Kidney (tissue), 14 donors: ENCODE data around the gene PDE9A. TPM values are rescaled to one million over a fixed set of nuclear protein-coding genes. Genes with fewer than 3 reads are reported as not detected.

Experiments used
- DNase-seq, 5 donors: peaks; one replicate each; pipeline ENCODE4 v3.0.0-alpha.2; 2013 to 2020
- FAIRE-seq: peaks from 2 replicates; lab custom pipeline; 2012; peaks lifted over from hg19 to GRCh38; lab: Jason Lieb, UNC
- H3K27ac ChIP-seq, 2 donors: one replicate each; pipeline ENCODE4 v1.7.0; 2013; ENCODE audit warnings: low read depth in 2 of 2, low read length in 2 of 2, inconsistent platforms in 1 of 2
- H3K27me3 ChIP-seq: one replicate; pipeline ENCODE4 v1.7.1; 2013; ENCODE audit warnings: low read length, inconsistent platforms; ENCODE audit not compliant: control insufficient read depth, insufficient read depth
- H3K36me3 ChIP-seq, 3 donors: one replicate each; pipeline versions ENCODE4 v1.7.0 to v1.7.1; 2013; ENCODE audit warnings: low read length in 3 of 3, control low read depth in 1 of 3, inconsistent platforms in 1 of 3; ENCODE audit not compliant: insufficient read depth in 3 of 3, control insufficient read depth in 2 of 3
- H3K4me1 ChIP-seq, 3 donors: one replicate each; pipeline versions ENCODE4 v1.7.0 to v1.7.1; 2013; ENCODE audit warnings: low read length in 3 of 3, inconsistent platforms in 1 of 3, low read depth in 1 of 3; ENCODE audit not compliant: control insufficient read depth in 2 of 3, insufficient read depth in 2 of 3
- H3K4me3 ChIP-seq, 3 donors: one replicate each; pipeline versions ENCODE4 v1.7.0 to v1.8.1; 2013; ENCODE audit warnings: low read length in 3 of 3, control low read depth in 1 of 3, inconsistent platforms in 1 of 3
- H3K9ac ChIP-seq, 3 donors: one replicate each; pipeline versions ENCODE4 v1.7.0 to v1.7.1; 2013; ENCODE audit warnings: low read length in 3 of 3, control low read depth in 1 of 3, inconsistent platforms in 1 of 3
- H3K9me3 ChIP-seq, 3 donors: one replicate each; pipeline versions ENCODE4 v1.7.0 to v1.7.1; 2013; ENCODE audit warnings: low read length in 3 of 3, control low read depth in 1 of 3, inconsistent platforms in 1 of 3; ENCODE audit not compliant: control insufficient read depth in 2 of 3, insufficient read depth in 1 of 3
- intact Hi-C: fragments of 100-400 bp; cut with DNase I; formaldehyde crosslinking; loops from one replicate; pipeline ENCODE4 v1.11.1; 2022
- polyA plus RNA-seq: library from polyadenylated mRNA; stranded (reverse); fragments of 350-450 nt; fragmentation: Illumina TruSeq; extraction: RNeasy Lipid Tissue Mini Kit (QIAGEN cat#74804); gene quantifications from one replicate; pipeline ENCODE4 v1.2.3, GENCODE V29; 2014; ENCODE audit warnings: low read depth, low replicate concordance; ENCODE audit not compliant: insufficient read depth
- total RNA-seq: library from RNA; stranded (reverse); fragmentation: NEBNext Ultra II Directional; extraction: Animal tissue kit (Norgen Biotek cat#: 25700); gene quantifications from one replicate; pipeline ENCODE4 v1.2.1, GENCODE V29; 2021
- TF ChIP-seq, protein P1 (sequence below): IDR thresholded peaks from 3 replicates; pipeline ENCODE4 v1.5.1; 2012; ENCODE audit warnings: mild to moderate bottlenecking, moderate library complexity, borderline replicate concordance; ENCODE audit not compliant: insufficient read depth; ENCODE audit errors: extremely low read depth
- donor health status: control.
- donor health status: control.
- donor health status: control.
- donor health status: control.
- donor health status: control.
- donor health status: DM: yes; HTN: yes; CAD: no.
- donor health status: Normal renal cell carcinoma (clear cell type).

Gene PDE9A
- total and polyA plus RNA-seq, 2 donors from 2014 or later = 30.1 to 39.0 TPM

DNA sequence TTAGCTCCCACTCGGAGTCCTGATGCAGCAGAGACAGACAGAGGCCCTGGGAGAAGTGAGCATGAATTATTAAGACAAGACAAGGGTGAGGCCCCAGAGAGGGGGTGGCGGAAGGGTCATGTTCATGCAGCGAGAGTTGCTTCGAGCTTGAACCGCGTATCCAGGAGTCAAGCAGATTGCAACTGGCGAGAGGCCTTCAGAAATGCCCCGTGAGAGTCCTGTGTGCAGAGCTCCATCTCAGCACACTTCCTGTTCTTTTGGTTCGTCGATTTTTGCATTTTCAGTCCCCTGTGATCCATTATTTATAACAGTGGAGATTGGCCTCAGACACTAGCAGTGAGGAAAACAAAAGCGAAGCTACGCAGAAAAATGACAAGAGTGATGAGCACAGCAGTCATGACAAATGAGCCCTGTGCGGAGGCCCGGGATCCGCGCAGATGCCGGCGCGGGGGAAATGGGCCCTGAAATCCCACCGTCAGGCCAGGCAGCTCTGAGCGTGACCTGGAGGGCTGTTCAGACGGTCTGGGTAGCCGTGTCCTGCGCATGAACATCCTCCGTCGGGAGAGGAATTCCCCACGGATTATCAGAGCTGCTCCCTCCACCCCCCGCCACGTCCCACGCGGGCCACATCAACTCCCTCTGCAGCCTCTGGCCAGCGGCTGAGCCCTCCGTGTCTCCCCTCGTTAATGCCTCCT, 15.0 kb downstream of the PDE9A start:
- Histone ChIP-seq H3K9me3 (peaks cover 0 to 3% (median 0%) of the 10 kb centered on the region in 3 donors), H3K9ac (no peak overlapping the region), H3K36me3 (peaks cover 7 to 9% (median 9%) of the 10 kb centered on the region in 3 donors), H3K27ac (no peak overlapping the region), H3K4me1 (peaks cover 0 to 8% (median 3%) of the 10 kb centered on the region in 3 donors), H3K4me3 (no peak overlapping the region), H3K27me3 (no peaks in the 10 kb centered on the region)
- DNase-seq (peak in 3 of 5 donors; percentile 50 to 61 (median 57)), FAIRE-seq (no peak)
- TF ChIP-seq, protein P1, sequence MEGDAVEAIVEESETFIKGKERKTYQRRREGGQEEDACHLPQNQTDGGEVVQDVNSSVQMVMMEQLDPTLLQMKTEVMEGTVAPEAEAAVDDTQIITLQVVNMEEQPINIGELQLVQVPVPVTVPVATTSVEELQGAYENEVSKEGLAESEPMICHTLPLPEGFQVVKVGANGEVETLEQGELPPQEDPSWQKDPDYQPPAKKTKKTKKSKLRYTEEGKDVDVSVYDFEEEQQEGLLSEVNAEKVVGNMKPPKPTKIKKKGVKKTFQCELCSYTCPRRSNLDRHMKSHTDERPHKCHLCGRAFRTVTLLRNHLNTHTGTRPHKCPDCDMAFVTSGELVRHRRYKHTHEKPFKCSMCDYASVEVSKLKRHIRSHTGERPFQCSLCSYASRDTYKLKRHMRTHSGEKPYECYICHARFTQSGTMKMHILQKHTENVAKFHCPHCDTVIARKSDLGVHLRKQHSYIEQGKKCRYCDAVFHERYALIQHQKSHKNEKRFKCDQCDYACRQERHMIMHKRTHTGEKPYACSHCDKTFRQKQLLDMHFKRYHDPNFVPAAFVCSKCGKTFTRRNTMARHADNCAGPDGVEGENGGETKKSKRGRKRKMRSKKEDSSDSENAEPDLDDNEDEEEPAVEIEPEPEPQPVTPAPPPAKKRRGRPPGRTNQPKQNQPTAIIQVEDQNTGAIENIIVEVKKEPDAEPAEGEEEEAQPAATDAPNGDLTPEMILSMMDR = no peak
- intact Hi-C loops = no loop called here

DNA sequence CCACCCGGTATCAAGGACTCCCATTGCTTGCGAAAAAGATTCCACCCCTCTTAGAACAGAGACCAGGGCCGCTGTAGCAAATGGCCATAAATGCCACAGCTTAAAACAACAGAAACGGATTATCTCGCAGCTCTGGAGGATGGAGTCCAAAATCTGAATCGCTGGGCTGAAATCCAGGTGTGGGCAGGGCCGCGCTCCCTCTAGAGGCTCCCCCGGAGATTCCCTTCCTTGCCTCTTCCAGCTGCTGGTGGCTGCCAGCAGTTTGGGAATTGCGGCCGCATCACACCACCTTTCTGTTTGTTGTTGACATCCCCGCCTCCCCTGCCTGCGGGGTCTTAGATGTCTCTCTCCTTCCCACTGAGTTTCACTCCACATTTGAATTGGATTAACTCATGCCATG, 15.6 kb downstream of the PDE9A start:
- no peak for FAIRE-seq

DNA sequence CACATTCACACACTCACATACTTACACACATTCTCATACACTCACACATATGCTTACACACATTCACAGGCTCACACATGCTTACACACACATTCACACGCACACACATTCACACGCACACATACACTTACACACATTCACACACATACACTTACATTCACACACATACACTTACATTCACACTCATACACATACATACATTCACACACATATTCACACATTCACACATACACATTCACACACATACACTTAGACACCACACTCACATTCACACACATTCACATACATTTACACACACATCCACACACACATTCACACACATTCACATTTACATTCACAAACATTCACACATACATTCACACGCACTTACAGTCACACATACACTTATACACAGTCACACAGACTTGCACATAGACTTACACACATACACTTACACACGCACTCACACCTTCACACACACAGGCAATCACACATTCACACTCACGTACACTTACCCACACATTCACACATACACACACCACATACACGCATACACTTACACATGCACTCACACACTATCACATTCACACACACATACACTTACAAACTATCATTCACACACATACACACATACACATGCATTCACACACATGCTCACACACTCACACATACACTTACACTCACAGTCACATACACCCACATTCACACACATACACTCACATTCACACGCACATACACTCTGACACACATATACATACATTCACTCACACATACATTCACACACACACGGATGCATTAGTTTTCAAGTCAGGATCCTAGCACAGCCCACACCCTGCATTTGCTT, 16.8 kb downstream of the PDE9A start:
- intact Hi-C loops = no loop called here
- Histone ChIP-seq H3K27me3 (no peaks in the 10 kb centered on the region), H3K4me3 (peak overlapping the region in 1 of 3 donors; percentile 1), H3K36me3 (peaks cover 7 to 9% (median 9%) of the 10 kb centered on the region in 3 donors), H3K9ac (no peak overlapping the region), H3K9me3 (peaks cover 0 to 3% (median 0%) of the 10 kb centered on the region in 3 donors), H3K4me1 (peaks cover 0 to 13% (median 7%) of the 10 kb centered on the region in 3 donors), H3K27ac (no peak overlapping the region)
- TF ChIP-seq, protein P1 = no peak
- no peak for FAIRE-seq
- no peak for DNase-seq

More for the DNA sequence above, 15.6 kb downstream of the PDE9A start:
- Histone ChIP-seq H3K27me3 (no peaks in the 10 kb centered on the region), H3K27ac (no peak overlapping the region), H3K4me1 (peaks cover 0 to 11% (median 3%) of the 10 kb centered on the region in 3 donors), H3K9ac (no peak overlapping the region), H3K4me3 (no peak overlapping the region), H3K36me3 (peaks cover 7 to 9% (median 9%) of the 10 kb centered on the region in 3 donors), H3K9me3 (peaks cover 0 to 3% (median 0%) of the 10 kb centered on the region in 3 donors)
- TF ChIP-seq, protein P1 = no peak
- intact Hi-C loops = no loop called here
- peak in 2 of 5 donors; percentile 30 to 69 for DNase-seq
